GM18867 (cell line): ENCODE measurements around the gene CTDSP1.

Experiments used
- ATAC-seq: cut with Tn5 transposase; IDR thresholded peaks from one replicate; pipeline ENCODE4 v1.9.1; 2021; ENCODE audit warnings: mild to moderate bottlenecking, moderate library complexity; ENCODE audit not compliant: unreplicated experiment

Gene CTDSP1

GRCh38 chr2:218382785-218383184, 16.9 kb upstream of the CTDSP1 start:
- no peak for ATAC-seq

GRCh38 chr2:218383892-218384519, 15.7 kb upstream of the CTDSP1 start:
- no peak for ATAC-seq

DNA sequence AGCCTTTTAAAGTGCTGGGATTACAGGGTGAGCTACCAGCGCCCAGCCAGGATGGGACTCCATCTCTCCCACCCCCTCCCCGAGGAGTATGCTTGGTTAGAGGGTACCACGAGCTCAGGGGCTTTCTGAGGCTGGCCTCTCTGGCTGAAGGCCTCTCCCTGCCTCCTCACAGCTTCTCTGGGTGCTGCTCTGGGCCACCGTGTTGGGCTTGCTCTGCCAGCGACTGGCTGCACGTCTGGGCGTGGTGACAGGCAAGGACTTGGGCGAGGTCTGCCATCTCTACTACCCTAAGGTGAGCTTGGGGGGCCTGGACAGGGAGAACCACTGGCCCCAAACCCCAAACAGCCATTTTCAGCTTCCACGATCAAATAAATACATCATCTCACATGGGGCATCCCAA, 14.7 kb upstream of the CTDSP1 start:
- no peak for ATAC-seq

DNA sequence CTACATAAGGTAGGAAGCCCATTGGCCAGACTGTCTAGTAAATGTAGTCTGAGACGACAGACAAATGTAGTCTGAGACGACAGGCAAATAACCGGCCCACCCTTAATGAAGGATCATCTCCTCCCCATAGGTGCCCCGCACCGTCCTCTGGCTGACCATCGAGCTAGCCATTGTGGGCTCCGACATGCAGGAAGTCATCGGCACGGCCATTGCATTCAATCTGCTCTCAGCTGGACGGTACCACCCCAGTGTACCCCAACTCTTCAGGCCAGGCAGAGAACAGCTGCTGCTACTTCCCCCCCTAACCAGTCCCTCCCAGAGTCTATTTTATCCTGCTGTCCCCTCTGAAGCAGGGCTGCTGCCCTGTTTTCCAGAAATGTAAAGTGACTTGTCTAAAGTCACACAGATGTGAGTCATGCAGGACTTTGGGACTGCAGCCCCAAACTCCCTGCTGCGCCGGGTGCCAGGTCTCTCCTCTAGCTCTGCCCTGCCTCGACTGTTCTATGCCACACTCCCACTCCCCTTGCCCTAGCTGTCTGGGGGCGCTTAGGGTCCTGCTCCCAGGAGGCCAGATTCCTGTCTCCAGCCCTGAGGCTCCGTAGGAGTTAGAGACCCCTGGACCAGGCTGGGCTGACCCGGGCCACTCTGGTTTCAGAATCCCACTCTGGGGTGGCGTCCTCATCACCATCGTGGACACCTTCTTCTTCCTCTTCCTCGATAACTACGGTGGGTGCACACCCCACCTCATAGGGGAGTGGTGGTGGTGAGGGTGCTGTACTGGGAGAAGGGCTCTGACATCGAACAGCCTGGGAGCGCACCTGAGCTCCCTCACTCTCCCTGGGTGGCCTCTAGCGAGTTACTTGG, 12.9 kb upstream of the CTDSP1 start:
- no peak for ATAC-seq

GRCh38 chr2:218387369-218388194, 12.1 kb upstream of the CTDSP1 start:
- ATAC-seq, result no peak

GRCh38 chr2:218389333-218390150, 10.1 kb upstream of the CTDSP1 start:
- ATAC-seq, result no peak

DNA sequence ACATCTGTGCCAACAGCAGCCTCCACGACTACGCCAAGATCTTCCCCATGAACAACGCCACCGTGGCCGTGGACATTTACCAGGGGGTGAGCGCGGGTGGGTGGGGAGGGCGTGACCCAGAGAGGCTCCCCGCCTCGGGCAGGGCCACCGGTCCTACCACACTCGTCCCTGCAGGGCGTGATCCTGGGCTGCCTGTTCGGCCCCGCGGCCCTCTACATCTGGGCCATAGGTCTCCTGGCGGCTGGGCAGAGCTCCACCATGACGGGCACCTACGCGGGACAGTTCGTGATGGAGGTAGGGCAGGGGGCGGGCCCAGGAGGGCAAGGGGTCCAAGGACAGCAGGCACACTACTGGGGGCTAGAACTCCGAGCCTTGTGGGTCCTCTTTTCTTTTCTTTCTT, 8.5 kb upstream of the CTDSP1 start:
- ATAC-seq, result no peak

DNA sequence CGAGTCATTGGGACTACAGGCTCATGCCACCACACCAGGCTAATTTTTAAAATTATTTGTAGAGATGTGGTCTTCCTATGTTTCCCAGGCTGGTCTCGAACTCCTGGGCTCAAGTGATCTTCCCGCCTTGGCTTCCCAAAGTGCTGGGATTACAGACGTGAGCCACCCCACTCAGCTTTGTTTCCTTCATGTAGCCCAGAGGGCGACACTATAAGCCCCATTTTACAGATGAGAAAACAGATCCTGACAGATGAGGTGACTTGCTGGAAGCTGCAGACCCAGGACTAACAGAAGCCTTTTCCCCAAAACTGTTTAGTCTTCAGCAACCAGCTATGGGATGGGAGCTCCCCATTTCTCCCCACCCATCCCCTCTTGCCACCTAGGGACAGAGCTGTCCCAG, 7.2 kb upstream of the CTDSP1 start:
- no peak for ATAC-seq

DNA sequence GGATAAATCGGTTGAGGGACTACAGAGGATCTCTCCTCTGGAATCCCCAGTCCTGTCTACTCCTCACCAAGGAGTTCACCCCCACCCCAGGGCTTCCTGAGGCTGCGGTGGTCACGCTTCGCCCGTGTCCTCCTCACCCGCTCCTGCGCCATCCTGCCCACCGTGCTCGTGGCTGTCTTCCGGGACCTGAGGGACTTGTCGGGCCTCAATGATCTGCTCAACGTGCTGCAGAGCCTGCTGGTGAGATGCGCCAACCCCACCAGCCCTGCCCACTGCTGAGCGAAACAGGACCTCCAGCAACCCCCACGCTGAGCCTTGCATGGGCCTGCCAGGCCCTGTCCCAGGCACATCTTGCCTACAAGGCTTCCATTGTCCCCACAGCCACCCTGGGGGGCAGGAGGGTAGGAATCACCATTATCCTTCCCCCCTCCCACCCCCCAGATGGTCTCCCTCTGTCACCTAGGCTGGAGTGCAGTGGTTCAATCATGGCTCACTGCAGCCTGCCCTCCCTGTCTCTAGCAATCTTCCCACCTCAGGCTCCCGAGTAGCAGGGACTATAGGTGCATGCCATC, 6.7 kb upstream of the CTDSP1 start:
- ATAC-seq, result no peak

GRCh38 chr2:218393750-218394290, 5.8 kb upstream of the CTDSP1 start:
- no peak for ATAC-seq

GRCh38 chr2:218394298-218395089, 5.2 kb upstream of the CTDSP1 start:
- no peak for ATAC-seq

- ATAC-seq, result no peak
Measured at GRCh38 chr2:218395090-218395444, 4.6 kb upstream of the CTDSP1 start.

DNA sequence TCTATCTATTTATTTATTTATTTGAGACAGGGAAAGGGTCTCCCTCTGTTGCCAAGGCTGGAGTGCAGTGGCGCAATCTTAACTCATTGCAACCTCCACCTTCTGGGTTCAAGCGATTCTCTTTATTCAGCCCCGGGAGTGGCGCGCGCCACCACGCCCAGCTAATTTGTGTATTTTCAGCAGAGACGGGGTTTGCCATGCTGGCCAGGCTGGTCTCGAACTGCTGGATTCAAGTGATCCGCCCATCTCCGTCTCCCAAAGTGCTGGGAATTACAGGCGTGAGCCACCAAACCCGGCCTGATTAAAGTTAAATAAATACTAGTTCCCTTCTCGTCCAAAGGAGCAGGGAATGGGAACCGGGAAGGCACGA, 4.2 kb upstream of the CTDSP1 start:
- no peak for ATAC-seq

DNA sequence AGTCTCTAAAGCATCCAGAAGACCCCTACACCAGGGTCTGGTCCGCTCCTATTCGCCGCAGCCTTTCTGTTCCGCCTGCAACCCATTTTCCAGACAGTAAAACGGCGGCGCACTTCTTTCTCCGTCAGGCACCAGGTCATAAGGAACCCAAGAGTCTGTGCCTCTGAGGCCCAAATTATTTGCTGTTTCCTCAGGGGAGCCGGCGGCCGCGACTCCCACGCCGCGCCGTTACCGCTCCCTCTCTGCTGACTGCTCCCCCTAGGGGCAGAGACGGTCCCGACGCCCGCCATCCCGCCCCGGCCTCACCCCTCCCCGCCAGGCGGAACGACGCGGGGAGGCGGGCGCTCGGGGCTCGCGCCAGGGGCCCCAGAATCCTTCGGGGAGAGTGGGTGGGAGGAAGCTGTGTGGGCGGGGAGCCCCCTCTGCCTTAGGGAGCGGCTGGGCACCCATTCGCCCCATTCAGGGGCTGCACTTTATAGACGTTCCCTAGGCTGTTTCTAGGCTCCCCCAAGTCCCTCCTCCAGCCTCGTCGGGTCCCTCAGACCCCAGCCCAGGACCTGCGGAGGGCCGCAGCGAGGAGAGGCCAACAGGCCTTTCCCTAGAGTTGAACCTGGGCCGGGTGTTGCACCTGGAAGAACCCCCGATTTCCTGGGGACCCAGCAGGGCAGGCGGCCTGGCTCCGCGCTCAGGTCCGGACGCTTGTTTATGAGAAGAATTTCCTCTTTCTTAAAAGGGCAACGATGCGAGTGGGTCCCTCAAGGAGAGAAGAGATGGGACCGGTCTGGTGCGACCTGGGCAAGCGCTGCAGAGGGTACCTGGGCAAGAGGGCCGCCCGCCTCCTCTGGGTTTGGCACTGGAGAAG, 3.6 kb upstream of the CTDSP1 start:
- peak; percentile 50 for ATAC-seq

DNA sequence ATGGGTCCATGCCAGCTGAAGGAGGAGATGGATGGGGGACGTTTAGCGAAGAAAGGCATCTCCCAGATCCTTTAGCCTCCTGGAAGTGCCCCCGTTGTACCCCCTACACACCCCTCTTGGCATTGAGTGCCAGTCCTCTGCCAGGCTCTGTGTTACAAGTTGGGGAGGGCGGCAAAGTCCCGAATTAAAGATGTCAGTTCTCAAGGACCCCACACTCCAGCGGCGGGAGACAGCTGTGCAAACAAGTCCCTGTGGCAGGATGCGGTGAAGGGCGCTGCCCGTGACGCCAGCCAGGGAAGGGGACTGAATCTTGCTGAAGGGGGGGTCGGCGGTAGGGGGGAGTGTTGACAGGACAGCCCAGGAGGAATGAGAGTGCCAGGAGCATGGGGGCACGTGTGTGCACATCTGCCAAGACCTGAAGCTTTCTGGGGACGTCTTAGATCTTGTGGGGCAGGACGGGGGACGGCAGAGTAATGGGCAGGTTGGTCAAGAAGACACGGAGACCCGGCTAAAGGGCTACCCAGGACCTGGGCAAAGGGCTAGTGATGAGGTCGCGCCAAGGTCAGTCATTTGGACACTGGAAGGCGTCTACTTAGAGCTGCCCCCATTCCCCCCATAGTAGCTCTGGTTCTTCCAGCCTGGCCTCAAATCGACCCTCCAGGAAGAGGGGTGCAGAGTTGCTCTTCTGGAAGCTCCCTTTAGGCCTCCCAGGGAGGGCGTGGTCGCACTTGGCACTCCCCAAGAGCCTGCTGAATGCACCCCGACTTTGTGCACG, 2.8 kb upstream of the CTDSP1 start:
- no peak for ATAC-seq

GRCh38 chr2:218397463-218397819, 2.2 kb upstream of the CTDSP1 start:
- no peak for ATAC-seq

DNA sequence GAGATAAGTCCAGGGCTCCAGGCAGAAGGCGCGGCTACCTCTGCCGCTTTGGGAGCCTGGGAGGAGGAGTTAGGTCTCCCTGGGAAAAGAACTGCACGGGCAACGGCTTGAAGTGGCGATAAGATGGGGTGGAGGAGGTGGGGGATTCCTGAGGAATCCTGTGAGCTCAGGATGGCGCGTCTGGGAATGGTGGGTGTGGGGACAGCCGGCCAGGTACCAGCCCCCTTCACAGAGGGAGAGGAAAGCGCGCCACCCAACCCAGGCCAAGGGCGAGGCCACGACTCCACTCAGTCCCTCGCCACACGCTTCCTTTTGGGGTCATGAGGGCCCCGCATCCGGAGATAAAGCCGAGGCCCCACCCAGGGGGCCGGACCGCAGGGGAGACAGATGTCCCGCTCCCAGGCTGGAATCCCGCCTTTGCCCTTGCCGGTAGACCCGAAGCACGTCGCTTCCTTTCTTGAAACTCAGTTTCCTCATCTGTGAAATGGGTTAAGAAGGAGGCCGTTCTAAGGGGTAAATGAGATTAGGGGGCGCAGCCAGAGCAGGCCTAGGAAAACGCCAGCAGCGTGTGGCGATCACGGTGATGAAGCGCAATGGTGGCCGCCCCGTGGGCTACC, 1.7 kb upstream of the CTDSP1 start:
- ATAC-seq, result peak; percentile 14
